GM21528 (cell line): ENCODE results near the gene SLC25A5.
"Not testable (repeated sequence)": the region's sequence is repeated elsewhere in the genome, so short reads cannot be mapped to it uniquely, and the experiment has no call there.

Source experiments
- ATAC-seq: cut with Tn5 transposase; IDR thresholded peaks from one replicate; pipeline ENCODE4 v1.9.1; 2021; ENCODE audit warnings: mild to moderate bottlenecking, moderate library complexity; ENCODE audit not compliant: unreplicated experiment, low FRiP score

SLC25A5 gene

GRCh38 chrX:119467842-119468550 is at the start of gene SLC25A5:
Gene SLC25A5 (plus strand): TSS chrX:119468444. CDS start chrX:119468516, 72 bp downstream.
- ATAC-seq: peak; percentile 91

GRCh38 chrX:119419146-119419545 is 49.1 kb upstream of the SLC25A5 start:
- ATAC-seq: no peak

- ATAC-seq: no peak
Observed at GRCh38 chrX:119419898-119420297, 48.3 kb upstream of the SLC25A5 start.

GRCh38 chrX:119421016-119421705 is 47.1 kb upstream of the SLC25A5 start:
- ATAC-seq: no peak

- ATAC-seq: no peak
Observed at GRCh38 chrX:119423631-119424030, 44.6 kb upstream of the SLC25A5 start.

- ATAC-seq: no peak
Observed at GRCh38 chrX:119424999-119425398, 43.2 kb upstream of the SLC25A5 start.

DNA sequence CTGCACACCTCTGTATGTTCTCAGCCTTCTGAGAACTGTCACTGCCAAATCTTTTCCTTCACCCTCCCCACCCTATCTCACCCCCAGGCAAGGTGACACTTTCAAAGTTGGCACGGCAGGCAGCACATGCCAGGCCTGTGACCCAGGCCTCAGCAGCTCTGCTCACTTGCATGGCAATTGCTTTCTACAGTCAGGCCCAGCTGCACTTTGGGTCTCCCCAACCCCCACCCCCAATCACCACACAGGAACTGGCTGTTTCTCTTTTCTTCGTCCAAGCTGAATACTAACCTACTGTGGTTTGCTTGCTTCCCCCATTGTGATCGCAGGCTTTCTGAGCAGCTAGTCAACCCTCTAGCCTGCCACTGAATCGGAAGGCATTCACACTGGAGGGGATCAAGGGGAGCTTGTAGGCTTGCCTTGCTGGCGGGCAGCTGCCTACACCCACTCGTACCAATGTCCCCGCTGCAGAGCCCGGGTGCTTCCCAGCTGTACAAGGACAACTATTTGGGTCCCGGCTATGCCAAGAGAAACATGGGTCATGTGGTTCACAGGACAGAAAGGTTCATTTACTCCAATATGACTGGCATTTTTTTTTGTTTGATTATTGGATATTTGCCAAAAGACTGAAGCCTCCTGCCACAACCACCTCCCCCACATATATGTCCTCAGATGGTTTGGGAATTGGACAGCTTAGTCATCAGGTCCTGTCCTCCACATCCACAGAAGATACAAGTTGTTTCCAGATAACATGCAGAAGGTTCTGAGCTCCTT is 41.0 kb upstream of the SLC25A5 start:
- peak; percentile 84 for ATAC-seq

DNA sequence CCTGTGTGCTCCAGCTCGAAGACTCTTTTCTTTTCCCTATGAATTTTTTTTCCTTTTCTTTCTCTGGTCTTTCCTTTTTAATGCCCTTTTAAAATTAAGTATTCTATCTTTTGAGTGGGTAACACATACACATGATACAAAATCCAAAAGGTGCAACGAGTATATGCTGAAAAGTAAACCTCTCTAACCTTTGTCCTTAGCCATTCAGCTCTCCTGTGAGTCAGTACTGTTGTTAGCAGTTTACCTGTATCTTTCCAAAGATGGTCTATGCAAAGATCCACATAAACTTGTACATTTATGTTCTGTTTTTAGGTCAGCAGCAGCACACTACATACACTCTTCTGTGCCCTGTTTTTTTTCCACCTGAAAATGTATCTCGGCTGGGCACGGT is 40.5 kb upstream of the SLC25A5 start:
- no peak for ATAC-seq

DNA sequence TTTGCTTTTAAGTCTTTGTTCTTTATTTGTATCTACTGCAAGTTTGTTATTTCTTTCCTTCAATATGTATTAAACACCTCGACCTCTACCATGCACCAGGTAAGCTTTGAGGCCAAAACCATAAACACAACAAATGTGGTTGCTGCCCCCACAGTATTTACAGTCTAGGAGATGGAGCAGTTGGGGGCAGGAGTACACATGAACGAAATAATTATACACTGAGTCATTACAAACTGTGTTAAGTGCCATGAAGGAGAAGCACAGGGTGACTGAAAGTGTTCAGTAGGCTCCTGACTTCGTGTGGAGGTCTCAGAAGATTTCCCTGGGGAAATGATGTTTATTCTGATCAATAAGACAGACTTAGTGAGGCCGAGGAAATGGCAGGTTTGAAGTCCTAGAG is 38.8 kb upstream of the SLC25A5 start:
- no peak for ATAC-seq

DNA sequence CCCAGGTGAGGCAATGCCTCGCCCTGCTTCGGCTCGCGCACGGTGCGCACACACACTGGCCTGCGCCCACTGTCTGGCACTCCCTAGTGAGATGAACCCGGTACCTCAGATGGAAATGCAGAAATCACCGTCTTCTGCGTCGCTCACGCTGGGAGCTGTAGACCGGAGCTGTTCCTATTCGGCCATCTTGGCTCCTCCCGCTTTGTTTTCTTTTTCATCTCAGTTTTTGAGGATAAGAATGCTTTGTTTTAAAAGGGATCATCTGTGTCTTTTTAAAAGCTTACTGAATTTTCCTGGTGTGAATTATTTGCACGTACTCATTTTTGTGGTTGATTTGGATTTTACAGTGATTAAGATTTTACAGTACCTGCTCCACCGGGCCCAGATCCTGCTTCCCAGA is 26.9 kb upstream of the SLC25A5 start:
- ATAC-seq: not testable (repeated sequence)

- ATAC-seq: no peak
Observed at GRCh38 chrX:119442286-119442685, 26.0 kb upstream of the SLC25A5 start.

- no peak for ATAC-seq
Observed at GRCh38 chrX:119453202-119453601, 15.0 kb upstream of the SLC25A5 start.

- ATAC-seq: no peak
Observed at GRCh38 chrX:119455264-119455663, 13.0 kb upstream of the SLC25A5 start.

- ATAC-seq: no peak
Observed at GRCh38 chrX:119459181-119459580, 9.1 kb upstream of the SLC25A5 start.

GRCh38 chrX:119465555-119465954 is 2.7 kb upstream of the SLC25A5 start:
- ATAC-seq: no peak

- ATAC-seq: no peak
Observed at GRCh38 chrX:119466970-119467369, 1.3 kb upstream of the SLC25A5 start.

DNA sequence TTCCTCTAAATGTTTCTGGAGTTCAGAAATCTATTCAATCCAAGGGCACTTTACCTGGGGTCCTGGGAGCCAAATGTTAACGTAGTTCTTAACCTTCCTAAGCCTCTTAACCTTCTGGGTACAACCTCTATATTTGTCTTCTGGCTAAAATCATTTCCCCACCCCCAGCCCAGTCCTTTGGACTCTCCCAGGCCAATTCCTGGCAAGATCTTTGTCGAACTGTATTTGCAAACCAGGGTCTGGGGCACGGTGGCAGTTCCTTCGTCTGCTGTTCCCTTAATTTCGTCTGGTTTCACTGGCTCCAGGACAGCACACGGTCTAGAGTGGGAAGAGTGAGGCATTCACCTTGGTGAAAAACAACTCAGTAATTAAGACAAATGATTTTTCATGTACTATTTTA is 811 bp upstream of the SLC25A5 start:
- no peak for ATAC-seq

DNA sequence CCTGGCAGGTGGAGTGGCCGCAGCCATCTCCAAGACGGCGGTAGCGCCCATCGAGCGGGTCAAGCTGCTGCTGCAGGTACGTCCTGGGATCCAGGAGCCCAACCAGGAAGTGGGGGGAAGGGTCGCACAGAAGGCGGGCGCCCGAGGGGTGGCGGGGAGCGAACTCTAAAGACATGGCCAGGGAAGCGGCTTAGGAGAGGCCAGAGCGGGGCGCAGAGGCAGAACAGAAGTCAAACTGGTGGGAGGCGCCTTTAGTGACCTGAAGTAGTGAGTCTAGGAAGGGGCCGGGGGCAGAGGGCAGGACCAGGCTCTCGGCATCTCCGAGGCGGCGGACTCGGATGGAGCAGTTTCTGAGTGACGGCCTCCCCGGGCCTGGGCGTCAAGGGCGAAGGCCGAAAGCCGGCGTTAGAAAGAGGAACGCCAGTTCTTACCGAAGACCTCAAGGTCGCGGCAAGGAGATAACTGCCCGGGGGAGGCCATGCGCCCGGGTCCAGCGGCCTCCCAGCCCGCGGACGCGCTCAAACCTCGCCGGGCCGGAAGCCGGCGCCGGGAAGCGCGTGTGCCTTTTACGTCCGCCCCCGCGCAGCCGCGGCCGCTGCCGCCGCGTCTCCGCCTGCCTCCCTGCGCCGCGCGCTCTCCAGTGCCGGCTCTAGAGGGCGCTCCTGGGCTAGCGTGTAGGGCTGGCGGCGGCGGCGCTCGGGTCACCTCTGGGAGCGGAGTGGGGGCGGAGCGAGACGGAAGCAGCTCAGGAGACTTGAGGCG is 488 bp downstream of the SLC25A5 start:
- ATAC-seq: peak; percentile 74

DNA sequence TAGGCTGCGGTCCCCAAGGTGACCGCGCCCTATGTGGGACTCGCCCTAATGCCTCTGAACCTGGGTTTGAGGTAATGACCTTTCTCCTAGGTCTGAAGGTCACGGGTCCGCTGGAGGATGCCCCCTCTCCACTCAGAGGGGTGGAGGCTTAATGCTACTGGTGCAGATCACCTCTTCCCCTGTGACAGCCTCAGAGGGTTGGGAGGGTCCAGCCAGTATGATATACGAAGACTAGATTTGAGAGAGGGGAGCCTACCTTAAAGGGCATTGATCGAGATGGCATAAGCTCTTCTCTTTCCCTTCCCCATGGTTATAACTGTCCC is 1.0 kb downstream of the SLC25A5 start:
- ATAC-seq: no peak

DNA sequence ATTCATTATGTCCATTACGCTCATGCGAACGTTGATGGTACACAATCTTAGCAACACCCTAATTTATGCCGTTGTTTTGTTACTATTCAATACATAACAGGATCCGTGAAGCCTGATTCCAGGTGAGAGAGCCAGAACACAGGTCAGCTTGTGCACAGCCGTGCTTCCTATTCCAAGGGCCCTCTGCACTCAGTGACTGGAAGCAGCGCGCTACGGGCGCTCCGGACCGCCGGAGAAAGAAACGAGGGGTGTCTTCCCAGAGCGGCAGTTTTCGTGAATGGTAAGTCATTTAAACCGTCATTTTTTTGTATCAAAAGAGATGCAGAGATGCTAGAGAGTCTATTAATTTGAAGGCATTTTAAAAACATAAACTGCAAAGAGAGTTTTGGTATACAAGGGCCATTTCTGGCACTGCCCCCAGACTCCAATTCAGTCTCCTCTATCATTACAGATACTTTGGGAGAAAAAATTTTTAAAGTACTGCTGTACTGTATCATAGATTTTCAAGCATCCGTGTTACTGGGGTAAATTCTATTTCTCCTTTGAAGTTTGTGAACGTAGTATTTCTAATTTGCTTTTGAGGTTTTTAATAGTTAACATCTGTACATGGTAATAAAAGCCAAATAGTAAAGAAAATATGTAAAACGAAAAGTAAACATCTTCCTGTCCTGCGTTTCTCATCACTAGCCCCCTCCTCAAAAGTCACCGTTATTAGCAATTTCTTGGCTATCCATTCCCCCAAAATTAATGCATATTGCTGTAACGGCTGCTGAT is 6.6 kb downstream of the SLC25A5 start:
- ATAC-seq: no peak
